ENCODE measurements around the gene DCC. TPM values are rescaled to one million over a fixed set of nuclear protein-coding genes. Genes with fewer than 3 reads are reported as not detected.

Gene DCC
- total RNA-seq, 3 donors from 2014 or later = under 0.01 to 1.6 (median 0.15) TPM

GRCh38 chr18:53147472-53147871 is 807.5 kb downstream of the DCC start:
- H3K9me3 ChIP-seq = no peaks in the 10 kb centered on the region

GRCh38 chr18:53148123-53148522 is 808.1 kb downstream of the DCC start:
- no peaks in the 10 kb centered on the region for H3K36me3 ChIP-seq
- no peak overlapping the region for H3K27ac ChIP-seq
- H3K27me3 ChIP-seq = no peaks in the 10 kb centered on the region
- no peaks in the 10 kb centered on the region for H3K4me1 ChIP-seq
- DNase-seq (ENCODE audit: low spot score in 2 of 2) = no peak
- no peaks in the 10 kb centered on the region for H3K9me3 ChIP-seq
- H3K4me3 ChIP-seq = no peak overlapping the region
- intact Hi-C loops (cut with DNase I; ENCODE audit: low total_unique reads) = no loop called here
- TF ChIP-seq CTCF (IDR thresholded peaks at IDR 0.05) = no peak
- TF ChIP-seq POLR2A (IDR thresholded peaks at IDR 0.05) = no peak
- no peak for TF ChIP-seq POLR2AphosphoS5 (IDR thresholded peaks at IDR 0.05)

More at GRCh38 chr18:53147472-53147871, 807.5 kb downstream of the DCC start:
- Histone ChIP-seq H3K4me1 (no peaks in the 10 kb centered on the region), H3K36me3 (no peaks in the 10 kb centered on the region), H3K27me3 (no peaks in the 10 kb centered on the region), H3K27ac (no peak overlapping the region), H3K4me3 (no peak overlapping the region)
- no peak for TF ChIP-seq CTCF (IDR thresholded peaks at IDR 0.05)
- intact Hi-C loops (cut with DNase I; ENCODE audit: low total_unique reads) = no loop called here
- no peak for DNase-seq (ENCODE audit: low spot score in 2 of 2)

- intact Hi-C loops (cut with DNase I; ENCODE audit: low total_unique reads) = no loop called here
- no peaks in the 10 kb centered on the region for H3K9me3 ChIP-seq
- TF ChIP-seq POLR2AphosphoS5 (IDR thresholded peaks at IDR 0.05) = no peak
- H3K4me3 ChIP-seq = no peak overlapping the region
- no peak overlapping the region for H3K27ac ChIP-seq
- DNase-seq (ENCODE audit: low spot score in 2 of 2) = no peak
- H3K4me1 ChIP-seq = no peaks in the 10 kb centered on the region
- H3K36me3 ChIP-seq = no peaks in the 10 kb centered on the region
- no peaks in the 10 kb centered on the region for H3K27me3 ChIP-seq
These were observed 812.5 kb downstream of the DCC start for GRCh38 chr18:53152476-53152875.

GRCh38 chr18:53153281-53153680 is 813.3 kb downstream of the DCC start:
- Histone ChIP-seq H3K4me3 (no peak overlapping the region), H3K36me3 (no peaks in the 10 kb centered on the region), H3K27me3 (no peaks in the 10 kb centered on the region), H3K9me3 (no peaks in the 10 kb centered on the region), H3K4me1 (no peaks in the 10 kb centered on the region), H3K27ac (no peak overlapping the region)
- TF ChIP-seq POLR2AphosphoS5 (IDR thresholded peaks at IDR 0.05) (no peak), POLR2A (IDR thresholded peaks at IDR 0.05) (no peak), CTCF (IDR thresholded peaks at IDR 0.05) (no peak)
- intact Hi-C loops (cut with DNase I; ENCODE audit: low total_unique reads) = no loop called here
- DNase-seq (ENCODE audit: low spot score in 2 of 2) = no peak

GRCh38 chr18:53153800-53154199 is 813.8 kb downstream of the DCC start:
- DNase-seq (ENCODE audit: low spot score in 2 of 2) = no peak
- H3K4me1 ChIP-seq = no peaks in the 10 kb centered on the region
- intact Hi-C loops (cut with DNase I; ENCODE audit: low total_unique reads) = no loop called here
- H3K27ac ChIP-seq = no peak overlapping the region
- no peaks in the 10 kb centered on the region for H3K27me3 ChIP-seq
- no peaks in the 10 kb centered on the region for H3K9me3 ChIP-seq
- no peak overlapping the region for H3K4me3 ChIP-seq
- TF ChIP-seq POLR2A (IDR thresholded peaks at IDR 0.05) = no peak
- no peak for TF ChIP-seq CTCF (IDR thresholded peaks at IDR 0.05)
- no peak for TF ChIP-seq POLR2AphosphoS5 (IDR thresholded peaks at IDR 0.05)
- H3K36me3 ChIP-seq = no peaks in the 10 kb centered on the region

GRCh38 chr18:53165770-53166169 is 825.8 kb downstream of the DCC start:
- Histone ChIP-seq H3K36me3 (no peaks in the 10 kb centered on the region), H3K4me3 (no peak overlapping the region), H3K27ac (no peak overlapping the region), H3K27me3 (no peaks in the 10 kb centered on the region), H3K9me3 (no peaks in the 10 kb centered on the region), H3K4me1 (no peaks in the 10 kb centered on the region)
- intact Hi-C loops (cut with DNase I; ENCODE audit: low total_unique reads) = no loop called here
- TF ChIP-seq POLR2AphosphoS5 (IDR thresholded peaks at IDR 0.05) = no peak
- no peak for TF ChIP-seq CTCF (IDR thresholded peaks at IDR 0.05)
- no peak for TF ChIP-seq POLR2A (IDR thresholded peaks at IDR 0.05)
- DNase-seq (ENCODE audit: low spot score in 2 of 2) = no peak
